Duodenal mucosa (tissue), 2 donors: ENCODE data around the gene ZNF646.
A peak's percentile ranks its signal among the peaks of the same experiment; 100 is the strongest.
"Not testable (repeated sequence)": the region's sequence is repeated elsewhere in the genome, so short reads cannot be mapped to it uniquely, and the experiment has no call there.

Experiments used
- H3K27ac ChIP-seq: one replicate; pipeline ENCODE4 v1.7.0; 2013; ENCODE audit warnings: low read depth, low read length
- H3K27me3 ChIP-seq, 2 donors: one replicate each; pipeline ENCODE4 v1.7.0; 2013; ENCODE audit warnings: low read length in 2 of 2, control low read depth in 1 of 2; ENCODE audit not compliant: insufficient read depth in 2 of 2, control insufficient read depth in 1 of 2
- H3K36me3 ChIP-seq, 2 donors: one replicate each; pipeline ENCODE4 v1.7.0; 2013; ENCODE audit warnings: low read length in 2 of 2, control low read depth in 1 of 2; ENCODE audit not compliant: insufficient read depth in 2 of 2, control insufficient read depth in 1 of 2
- H3K4me1 ChIP-seq, 2 donors: one replicate each; pipeline ENCODE4 v1.7.0; 2013; ENCODE audit warnings: low read length in 2 of 2, control low read depth in 1 of 2; ENCODE audit not compliant: insufficient read depth in 2 of 2, control insufficient read depth in 1 of 2
- H3K4me3 ChIP-seq, 2 donors: one replicate each; pipeline ENCODE4 v1.7.0; 2013; ENCODE audit warnings: low read length in 2 of 2, low read depth in 1 of 2
- H3K9ac ChIP-seq, 2 donors: one replicate each; pipeline ENCODE4 v1.7.0; 2013; ENCODE audit warnings: low read length in 2 of 2, low read depth in 1 of 2
- H3K9me3 ChIP-seq, 2 donors: one replicate each; pipeline ENCODE4 v1.7.0; 2013; ENCODE audit warnings: low read length in 2 of 2, control low read depth in 1 of 2; ENCODE audit not compliant: control insufficient read depth in 1 of 2

The ZNF646 gene

GRCh38 chr16:31090540-31090939, 16.3 kb downstream of the ZNF646 start:
- Histone ChIP-seq H3K9ac (no peak overlapping the region), H3K36me3 (peaks cover 0 to 20% of the 10 kb centered on the region in 2 donors), H3K4me1 (peaks cover 9 to 26% of the 10 kb centered on the region in 2 donors), H3K27me3 (no peaks in the 10 kb centered on the region), H3K9me3 (no peaks in the 10 kb centered on the region), H3K27ac (no peak overlapping the region), H3K4me3 (no peak overlapping the region)

GRCh38 chr16:31092330-31092729, 18.1 kb downstream of the ZNF646 start:
- H3K9me3 ChIP-seq = no peaks in the 10 kb centered on the region
- H3K36me3 ChIP-seq = peaks cover 0 to 16% of the 10 kb centered on the region in 2 donors
- H3K27ac ChIP-seq = no peak overlapping the region
- no peaks in the 10 kb centered on the region for H3K27me3 ChIP-seq
- no peak overlapping the region for H3K9ac ChIP-seq
- peaks cover 9 to 28% of the 10 kb centered on the region in 2 donors for H3K4me1 ChIP-seq
- no peak overlapping the region for H3K4me3 ChIP-seq

- Histone ChIP-seq H3K27ac (no peak overlapping the region), H3K9ac (peak overlapping the region in 1 of 2 donors; percentile 94), H3K4me3 (peak overlapping the region; percentile 21 to 51)
Measured at GRCh38 chr16:31093132-31093703, 19.0 kb downstream of the ZNF646 start.

GRCh38 chr16:31094088-31094423, 19.8 kb downstream of the ZNF646 start:
- Histone ChIP-seq H3K36me3 (peaks cover 0 to 11% of the 10 kb centered on the region in 2 donors), H3K4me1 (peaks cover 9 to 28% of the 10 kb centered on the region in 2 donors), H3K9ac (peak overlapping the region; percentile 51 to 94), H3K4me3 (peak overlapping the region; percentile 93 to 95), H3K27me3 (no peaks in the 10 kb centered on the region), H3K9me3 (no peaks in the 10 kb centered on the region), H3K27ac (peak overlapping the region; percentile 82)

More at GRCh38 chr16:31093132-31093703, 19.0 kb downstream of the ZNF646 start:
- Histone ChIP-seq H3K9me3 (no peaks in the 10 kb centered on the region), H3K36me3 (peaks cover 0 to 16% of the 10 kb centered on the region in 2 donors), H3K27me3 (no peaks in the 10 kb centered on the region), H3K4me1 (peaks cover 9 to 28% of the 10 kb centered on the region in 2 donors)

GRCh38 chr16:31094424-31095120, 20.4 kb downstream of the ZNF646 start, which contains the start of gene VKORC1:
Gene VKORC1, minus strand, starts transcription at chr16:31094797. Its CDS starts 68 bp downstream, at chr16:31094729.
- Histone ChIP-seq H3K4me1 (peaks cover 9 to 28% of the 10 kb centered on the region in 2 donors), H3K36me3 (peaks cover 0 to 9% of the 10 kb centered on the region in 2 donors), H3K4me3 (peak within 1 kb of the TSS; percentile 93 to 95), H3K27ac (peak within 1 kb of the TSS; percentile 82), H3K9me3 (no peaks in the 10 kb centered on the region), H3K27me3 (no peaks in the 10 kb centered on the region), H3K9ac (peak within 1 kb of the TSS; percentile 51 to 94)

- Histone ChIP-seq H3K27me3 (no peaks in the 10 kb centered on the region), H3K9ac (no peak overlapping the region), H3K36me3 (no peaks in the 10 kb centered on the region), H3K4me1 (peaks cover 0 to 7% of the 10 kb centered on the region in 2 donors), H3K9me3 (peaks cover 0 to 5% of the 10 kb centered on the region in 2 donors), H3K4me3 (no peak overlapping the region), H3K27ac (no peak overlapping the region)
Measured at GRCh38 chr16:31099860-31100638, 25.8 kb downstream of the ZNF646 start.

- not testable (repeated sequence) for H3K9me3 ChIP-seq, H3K9ac ChIP-seq, H3K36me3 ChIP-seq
Measured at GRCh38 chr16:31100876-31101641, 26.8 kb downstream of the ZNF646 start.

GRCh38 chr16:31105677-31106213, 31.5 kb downstream of the ZNF646 start:
- Histone ChIP-seq H3K4me3 (peak overlapping the region in 1 of 2 donors; percentile 43), H3K9ac (peak overlapping the region in 1 of 2 donors; percentile 47), H3K27me3 (no peaks in the 10 kb centered on the region), H3K4me1 (peaks cover 13 to 20% of the 10 kb centered on the region in 2 donors), H3K27ac (no peak overlapping the region), H3K9me3 (no peaks in the 10 kb centered on the region), H3K36me3 (peaks cover 10 to 12% of the 10 kb centered on the region in 2 donors)

More at GRCh38 chr16:31100876-31101641, 26.8 kb downstream of the ZNF646 start:
- H3K4me1 ChIP-seq, H3K4me3 ChIP-seq, H3K27ac ChIP-seq, H3K27me3 ChIP-seq: not testable (repeated sequence)
